Adrenal gland (tissue), 5 donors: ENCODE data around the gene ADCY5.

Experiments used
- CTCF ChIP-seq, 6 experiments: fragments of 450-650 bp in 4 of 6; fragments of 200-600 bp in 2 of 6; sonication (generic) in 1 of 6; IDR thresholded peaks; 1 replicate in 5 of 6; 2 replicates in 1 of 6; pipeline versions ENCODE4 v1.5.1 to v1.8.0; 2016 to 2021; ENCODE audit warnings: antibody characterized with exemption in 6 of 6, mild to moderate bottlenecking in 2 of 6, moderate library complexity in 1 of 6
- POLR2A ChIP-seq, 2 donors: fragments of 450-650 bp; IDR thresholded peaks; one replicate each; pipeline ENCODE4 v1.6.1; 2017; ENCODE audit warnings: antibody characterized with exemption in 2 of 2, mild to moderate bottlenecking in 2 of 2, moderate library complexity in 1 of 2
- donor health status: DM: no; HTN: no; CAD: no.

- TF ChIP-seq CTCF (IDR thresholded peaks at IDR 0.05) (no peak), POLR2A (IDR thresholded peaks at IDR 0.05) (no peak)
These were observed 55.8 kb downstream of the ADCY5 start for GRCh38 chr3:123392871-123393620.
